GM19452 (cell line): Measurements from ENCODE around the gene HABP2.

ENCODE experiments used
- ATAC-seq: cut with Tn5 transposase; IDR thresholded peaks from one replicate; pipeline ENCODE4 v1.9.1; 2021; ENCODE audit not compliant: unreplicated experiment

HABP2 gene

GRCh38 chr10:113627836-113628235 is 75.0 kb downstream of the HABP2 start:
- ATAC-seq: no peak

GRCh38 chr10:113628607-113629153 is 75.8 kb downstream of the HABP2 start:
- ATAC-seq: no peak

GRCh38 chr10:113630929-113631533 is 78.2 kb downstream of the HABP2 start:
- ATAC-seq: no peak

- ATAC-seq: no peak
These were observed 79.0 kb downstream of the HABP2 start for GRCh38 chr10:113631684-113632367.
